Measurements from ENCODE around the gene PODXL.
"Not testable (repeated sequence)": the region's sequence is repeated elsewhere in the genome, so short reads cannot be mapped to it uniquely, and the experiment has no call there.

PODXL gene

DNA sequence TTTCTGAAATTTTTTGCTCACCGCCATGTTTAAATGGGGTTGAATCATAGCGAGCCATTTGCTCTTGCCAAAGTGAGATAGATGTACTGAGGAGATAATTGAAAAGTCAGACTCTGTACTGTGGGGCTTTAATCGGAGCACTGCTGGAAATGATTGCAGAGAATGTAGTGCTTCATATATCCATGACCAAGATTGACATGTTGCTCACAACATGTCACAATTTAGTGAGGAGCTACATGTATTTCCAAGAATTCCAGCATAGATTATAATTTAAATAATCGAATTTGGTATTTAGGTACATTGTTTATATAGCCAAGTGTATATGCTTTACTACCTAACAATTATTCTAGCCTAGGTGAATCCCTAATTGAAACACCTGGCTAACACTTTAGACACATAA, 66.5 kb downstream of the PODXL start:
- no peak for DNase-seq (ENCODE audit: low read depth)

DNA sequence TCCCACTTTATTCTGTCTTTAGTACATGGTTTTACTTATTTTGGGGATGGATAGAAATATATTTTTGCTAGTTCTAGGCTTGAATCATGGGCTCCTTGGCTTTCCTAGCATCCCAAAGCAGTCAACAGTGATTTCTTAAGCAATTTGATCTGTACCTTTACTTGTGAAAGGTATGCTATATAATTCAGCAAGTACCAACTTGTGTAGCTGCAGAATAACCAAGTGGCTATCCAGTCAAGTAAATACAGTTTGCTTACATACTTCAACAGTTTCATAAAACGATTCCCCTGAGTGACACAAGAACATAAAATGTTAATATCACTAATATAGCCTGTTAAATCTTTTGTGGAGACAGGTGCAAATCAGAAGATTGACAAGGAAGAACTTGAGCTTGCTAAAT, 67.2 kb downstream of the PODXL start:
- no peak for DNase-seq (ENCODE audit: low read depth)

DNA sequence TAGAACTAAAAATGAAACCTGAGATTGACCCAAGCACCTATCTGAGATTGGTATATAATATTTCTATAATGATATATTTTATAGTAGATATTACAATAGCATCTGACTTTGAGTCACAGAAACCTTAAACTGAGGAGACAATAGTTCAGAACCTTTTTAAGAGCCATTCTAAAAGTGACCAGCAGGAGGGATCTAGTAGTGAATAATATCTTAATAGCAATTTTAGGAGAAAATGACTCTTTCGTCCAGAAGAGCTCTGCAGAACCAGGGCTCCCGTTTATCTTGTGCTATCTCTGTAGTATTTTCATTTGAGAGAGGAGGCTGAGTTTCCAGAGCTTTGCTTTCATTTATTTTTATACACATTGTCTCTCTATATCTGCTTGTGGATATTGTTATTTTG, 68.1 kb downstream of the PODXL start:
- DNase-seq (ENCODE audit: low read depth), result no peak

DNA sequence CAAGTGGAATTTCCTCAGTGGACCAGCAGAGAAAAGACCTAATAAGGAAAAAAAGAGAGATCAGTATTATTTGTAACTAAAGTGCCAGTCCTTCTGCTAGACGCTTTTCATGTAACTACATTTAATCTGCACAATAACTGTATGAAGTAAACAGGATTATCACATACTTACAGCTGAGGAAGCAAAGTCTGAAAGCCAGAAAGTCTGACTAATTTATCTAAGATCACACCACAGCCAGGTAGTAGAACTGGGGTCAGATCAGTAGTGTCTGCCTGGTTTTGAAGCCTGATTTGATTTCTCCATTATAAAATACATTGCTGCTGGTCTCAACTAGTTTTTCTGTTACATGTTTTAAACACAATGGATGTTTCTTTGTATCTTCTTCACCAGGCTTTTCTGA, 69.2 kb downstream of the PODXL start:
- no peak for DNase-seq (ENCODE audit: low read depth)

DNA sequence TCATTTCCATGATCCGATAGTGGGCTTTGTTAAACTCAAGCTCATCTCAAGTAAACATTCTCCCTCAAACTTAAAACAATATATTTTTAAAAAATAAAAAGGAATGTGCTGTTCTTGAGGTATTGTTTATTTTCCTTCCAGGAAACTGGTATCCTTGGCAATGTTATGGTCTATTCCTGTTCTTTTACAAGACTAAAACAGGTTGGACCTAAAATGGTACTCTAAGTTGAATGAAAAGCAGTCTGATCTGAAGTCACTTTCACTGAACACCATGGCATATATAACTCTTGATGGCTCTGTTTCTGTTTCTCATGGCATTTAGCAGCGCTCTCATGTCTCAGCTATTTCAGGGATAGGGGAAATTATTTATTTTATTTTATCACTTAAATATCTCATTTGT, 70.1 kb downstream of the PODXL start:
- DNase-seq (ENCODE audit: low read depth), result no peak

DNA sequence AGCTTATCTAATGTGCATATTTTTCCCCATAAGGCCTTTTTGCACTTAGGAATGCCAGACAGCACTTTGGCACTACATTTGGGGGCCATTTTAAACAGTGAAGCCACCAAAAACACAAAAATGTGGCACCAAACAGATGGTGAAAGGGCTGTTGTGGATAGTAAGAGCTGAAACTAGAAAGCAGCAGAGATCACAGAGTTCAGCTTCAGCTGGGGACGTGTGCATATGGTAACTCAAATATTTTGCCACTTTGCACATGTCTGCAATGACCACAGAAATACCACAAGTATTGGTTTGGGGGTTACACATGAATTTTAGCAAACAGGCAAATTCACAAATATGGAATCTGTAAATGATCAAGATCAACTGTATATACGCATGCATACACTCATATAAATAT, 72.8 kb downstream of the PODXL start:
- no peak for DNase-seq (ENCODE audit: low read depth)

DNA sequence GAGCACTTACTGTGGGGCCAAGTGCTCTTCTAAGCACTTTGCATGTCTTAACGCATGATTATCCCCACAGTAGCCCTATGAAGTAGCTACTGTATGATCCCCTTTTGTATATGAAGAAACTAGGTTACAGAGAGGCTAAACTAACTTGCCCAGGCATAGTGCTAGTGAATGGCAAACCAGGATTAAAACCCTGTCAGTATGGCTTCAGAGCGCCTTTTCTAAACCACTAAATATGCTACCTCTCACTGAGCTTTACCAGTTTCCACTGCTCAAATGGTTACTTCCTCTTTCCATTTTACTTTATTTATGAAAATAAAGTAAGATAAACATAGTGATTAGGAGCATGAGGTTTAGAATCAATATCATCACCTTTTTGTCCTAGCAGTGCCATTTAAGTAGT, 73.6 kb downstream of the PODXL start:
- no peak for DNase-seq (ENCODE audit: low read depth)

DNA sequence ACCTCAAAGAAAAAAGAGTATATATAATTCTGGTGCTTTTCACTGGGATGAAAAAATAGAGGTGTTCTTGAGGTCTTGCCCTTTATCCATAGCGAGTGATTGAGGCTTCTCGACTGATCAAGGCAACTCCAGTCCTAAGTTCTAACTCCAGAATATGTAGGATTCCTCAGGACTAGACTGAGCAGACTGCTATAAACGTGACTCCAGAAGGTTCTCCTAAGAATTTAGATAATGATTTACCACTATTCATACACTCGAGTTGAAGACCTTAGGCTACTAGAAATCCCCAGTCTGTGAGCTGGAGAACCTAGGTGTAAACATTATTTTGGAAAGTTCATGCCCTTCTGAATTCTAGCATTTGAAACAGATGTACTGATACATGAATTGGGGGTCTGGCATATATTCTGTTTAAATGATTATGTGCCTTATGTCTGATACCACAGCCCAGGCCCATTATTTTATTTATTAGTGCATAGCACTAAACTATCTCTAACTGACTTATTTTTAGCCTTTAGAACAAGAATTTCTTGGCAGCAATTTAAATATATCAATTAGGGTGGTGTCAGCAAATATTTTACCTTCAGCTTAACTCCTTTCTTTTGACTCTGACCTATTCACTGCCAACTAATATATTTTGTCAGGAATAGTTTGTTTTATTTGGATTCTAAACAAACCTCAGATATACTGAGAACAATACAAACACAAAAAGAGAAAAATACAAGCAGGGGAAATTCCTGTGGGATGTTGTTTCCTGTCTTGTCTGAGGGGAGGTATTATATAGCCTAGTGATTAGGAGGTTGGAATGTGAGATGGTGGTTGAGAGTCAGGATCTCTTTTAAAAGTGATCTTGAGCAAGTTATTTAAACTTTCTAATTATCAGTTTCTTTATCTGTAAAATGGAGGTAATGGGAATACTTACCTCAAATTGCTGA, 75.8 kb downstream of the PODXL start:
- DNase-seq (ENCODE audit: low read depth), result peak; percentile 11

DNA sequence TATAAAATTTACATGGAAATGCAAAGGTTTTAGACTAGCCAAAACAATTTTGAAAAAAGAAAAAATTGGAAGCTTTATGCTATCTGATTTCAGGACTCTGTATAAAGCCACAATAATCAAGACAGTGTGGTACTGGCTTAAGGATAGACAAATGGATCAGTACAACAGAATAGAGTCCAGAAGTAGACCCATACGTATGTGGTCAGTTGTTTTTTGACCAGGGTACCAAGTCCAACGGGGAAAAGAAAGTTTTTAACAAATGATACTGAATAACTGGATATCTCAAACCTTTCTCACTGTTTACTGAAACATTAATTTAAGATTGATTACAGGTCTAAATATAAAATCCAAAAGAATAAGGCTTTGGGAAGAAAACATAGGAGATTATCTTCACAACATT, 79.7 kb downstream of the PODXL start:
- no peak for DNase-seq (ENCODE audit: low read depth)

DNA sequence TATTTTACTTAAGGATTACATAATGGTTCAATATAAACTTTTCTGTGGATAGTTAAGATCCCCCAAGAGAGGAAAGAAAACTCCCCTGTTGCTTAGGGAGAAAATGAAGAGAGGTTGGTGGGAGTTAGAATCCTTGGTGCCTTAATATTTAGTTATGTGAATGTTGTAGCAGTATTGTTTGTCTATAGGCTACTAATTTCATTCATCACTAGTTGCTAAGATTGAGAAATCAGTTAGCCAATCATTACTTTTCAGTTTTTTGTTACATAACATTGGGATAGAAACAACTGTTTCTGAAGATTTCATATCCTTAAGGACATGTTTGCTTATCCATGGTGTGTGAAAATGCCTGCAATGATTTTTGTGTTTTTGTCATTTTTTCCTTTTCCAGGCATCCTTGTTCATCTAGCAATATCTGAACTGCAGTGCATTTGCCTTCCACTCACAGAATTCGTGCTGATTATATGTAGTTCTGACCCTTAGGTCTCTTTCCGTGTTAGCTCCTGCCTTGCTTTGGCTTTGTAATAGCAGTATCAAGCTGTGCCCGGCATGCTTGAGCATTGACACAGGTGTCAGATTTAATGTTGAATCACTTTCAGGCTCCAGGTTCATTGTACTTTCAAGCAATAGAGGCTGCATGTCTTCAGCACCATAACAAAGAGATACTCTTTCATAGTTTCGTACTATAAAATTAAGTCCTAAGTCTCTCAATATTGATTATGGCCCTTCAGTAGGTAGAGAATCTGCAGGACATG, 85.0 kb downstream of the PODXL start:
- DNase-seq (ENCODE audit: low read depth), result no peak

DNA sequence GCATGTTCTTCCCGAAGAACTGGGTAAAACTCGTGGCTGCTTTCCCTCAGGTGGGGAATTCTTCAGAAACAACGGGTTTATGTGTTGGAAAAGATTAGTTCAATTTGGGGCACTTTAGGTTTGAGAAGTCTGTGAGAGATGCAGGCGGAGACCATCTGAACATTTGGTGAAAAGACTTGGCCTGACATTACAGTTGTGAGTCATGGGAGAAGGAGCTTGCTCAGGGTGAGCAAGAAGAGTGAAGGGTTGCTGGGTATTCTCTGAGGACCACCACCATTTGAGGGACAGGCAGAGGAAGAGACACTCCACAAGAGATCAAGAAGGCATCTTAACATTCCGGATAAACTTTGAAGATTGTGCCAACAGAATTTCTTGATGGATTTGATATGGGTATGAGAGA, 88.6 kb downstream of the PODXL start:
- DNase-seq (ENCODE audit: low read depth), result no peak

DNA sequence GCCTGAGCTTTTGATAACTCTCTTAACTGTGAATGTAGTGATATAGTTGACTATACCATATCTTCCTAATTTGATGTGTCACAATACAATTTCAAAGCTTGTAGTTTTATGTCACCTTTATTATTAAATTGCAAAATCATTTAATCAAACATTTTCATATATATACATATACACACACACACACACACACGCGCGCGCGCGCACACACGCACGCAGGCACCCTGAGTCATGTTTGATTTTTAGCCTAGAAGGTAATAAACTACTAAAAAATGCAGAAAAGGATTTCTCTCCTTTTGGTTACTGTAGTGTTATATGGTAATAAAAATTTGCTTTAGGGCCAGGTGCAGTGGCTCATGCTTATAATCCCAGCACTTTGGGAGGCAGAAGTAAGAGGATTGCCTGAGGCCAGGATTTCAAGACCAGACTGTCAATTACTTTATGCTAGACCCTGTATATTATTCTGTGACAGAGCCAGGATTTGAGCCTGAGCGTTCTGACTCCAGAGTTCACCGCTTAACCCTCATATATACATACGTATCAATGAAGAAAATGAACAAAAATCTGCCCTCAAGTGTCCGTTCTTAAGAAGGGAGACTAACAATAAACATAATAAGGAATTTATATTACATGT, 89.6 kb downstream of the PODXL start:
- DNase-seq (ENCODE audit: low read depth), result no peak

DNA sequence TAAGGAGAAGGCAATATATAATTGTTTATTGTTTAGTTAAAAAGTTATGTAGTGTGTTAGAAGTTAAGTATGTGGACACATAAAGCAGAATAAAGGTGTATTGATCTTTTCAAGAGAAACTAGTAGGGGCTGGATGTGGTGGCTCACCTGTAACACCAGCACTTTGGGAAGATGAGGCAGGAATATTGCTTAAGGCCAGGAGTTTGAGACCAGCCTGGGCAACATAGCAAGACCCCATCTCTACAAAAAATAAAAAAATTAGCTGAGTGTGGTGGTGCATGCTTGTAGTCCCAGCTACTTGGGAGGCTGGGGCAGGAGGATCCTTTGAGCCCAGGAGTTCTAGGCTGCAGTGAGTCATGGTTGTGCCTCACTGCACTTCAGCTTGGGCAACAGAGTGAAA, 93.7 kb downstream of the PODXL start:
- not testable (repeated sequence) for DNase-seq (ENCODE audit: low read depth)

DNA sequence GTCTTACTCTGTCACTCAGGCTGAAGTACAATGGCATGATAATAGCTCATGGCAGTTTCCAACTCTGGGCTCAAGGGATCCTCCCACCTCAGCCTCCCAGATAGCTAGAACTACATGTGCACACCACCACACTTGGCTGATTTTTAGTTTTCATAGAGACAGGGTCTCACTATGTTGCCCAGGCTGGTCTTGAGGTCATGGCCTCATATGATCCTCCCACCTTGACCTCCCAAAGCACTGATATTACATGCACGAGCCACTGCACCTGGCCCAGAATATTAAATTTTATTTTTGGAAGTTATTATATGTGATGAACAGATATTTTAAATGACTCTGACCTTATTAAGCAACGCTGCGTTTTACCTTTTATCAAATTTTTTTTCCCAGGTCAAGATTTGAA, 94.4 kb downstream of the PODXL start:
- DNase-seq (ENCODE audit: low read depth), result no peak

DNA sequence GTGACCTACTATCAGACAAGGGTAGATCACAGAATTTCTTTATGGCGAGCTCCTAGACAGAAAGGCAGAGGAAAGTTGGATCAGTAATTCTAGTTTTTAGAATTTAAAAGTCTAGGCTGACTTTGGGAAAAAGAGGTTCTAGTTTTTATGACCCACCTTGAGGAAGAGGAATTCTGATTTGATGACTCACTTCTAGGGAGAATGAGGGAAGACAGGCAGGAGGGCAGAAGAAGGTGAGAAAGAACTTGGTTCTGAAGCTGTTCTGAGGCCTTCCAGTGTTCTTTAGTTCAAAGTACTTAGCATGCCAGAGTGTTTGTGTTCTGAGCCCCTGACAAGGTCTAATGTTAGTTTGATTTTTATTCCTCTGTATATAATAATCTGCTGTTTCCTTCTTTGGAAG, 97.2 kb downstream of the PODXL start:
- DNase-seq (ENCODE audit: low read depth), result no peak

DNA sequence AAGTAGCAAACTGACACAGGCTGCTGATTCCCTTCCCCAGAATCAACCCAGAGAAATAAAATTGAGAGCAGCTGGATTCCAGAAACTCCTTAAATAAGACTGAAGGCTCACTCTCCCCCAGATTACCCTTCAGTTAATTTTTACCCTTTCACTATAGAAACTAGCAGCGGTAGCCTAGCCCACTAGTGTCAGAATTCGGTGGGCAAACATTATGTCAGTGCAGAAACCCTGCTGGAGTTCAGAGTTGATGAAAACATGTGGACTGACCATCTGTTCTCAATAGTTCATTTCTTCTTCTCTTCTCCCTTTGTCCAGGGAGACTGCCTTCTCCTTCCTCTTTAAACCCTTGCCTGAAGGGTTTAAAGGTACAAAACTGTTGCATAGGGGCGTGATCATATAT, 100.1 kb downstream of the PODXL start:
- no peak for DNase-seq (ENCODE audit: low read depth)

DNA sequence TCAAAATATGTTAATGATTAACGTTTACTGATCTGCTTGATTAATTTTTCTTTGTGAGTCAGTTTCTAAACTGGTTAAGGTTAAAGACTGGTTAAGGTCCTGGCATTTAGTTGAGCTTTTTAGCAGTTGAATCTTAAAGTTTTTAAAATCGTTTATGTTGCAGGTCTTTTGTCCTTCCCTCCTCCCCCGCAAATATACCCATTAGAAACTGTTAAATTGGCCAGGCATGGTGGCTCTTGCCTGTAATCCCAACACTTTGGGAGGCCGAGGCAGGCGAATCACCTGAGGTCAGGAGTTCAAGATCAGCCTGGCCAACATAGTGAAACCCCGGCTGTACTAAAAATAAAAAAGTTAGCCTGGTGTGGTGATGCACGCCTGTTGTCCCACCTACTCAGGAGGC, 100.9 kb downstream of the PODXL start:
- DNase-seq (ENCODE audit: low read depth), result no peak

DNA sequence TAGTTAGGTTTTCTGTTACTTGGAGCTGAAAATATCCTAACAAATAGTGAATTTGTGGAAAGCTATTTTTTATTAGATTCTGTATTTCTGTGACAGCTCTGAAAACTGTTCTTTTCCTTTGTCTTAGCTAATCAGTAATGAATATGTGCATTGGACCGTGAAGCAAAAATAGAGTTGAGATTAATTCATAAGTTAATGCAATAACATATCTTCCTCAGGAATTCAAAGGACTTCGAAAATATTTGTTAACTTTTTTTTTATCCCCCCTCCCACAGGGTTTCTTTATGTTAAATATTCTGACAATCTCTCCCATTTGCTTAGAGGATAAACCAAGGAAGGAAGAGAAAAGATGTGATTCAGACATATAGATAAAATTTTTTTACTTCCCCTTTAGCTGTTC, 101.4 kb downstream of the PODXL start:
- no peak for DNase-seq (ENCODE audit: low read depth)

DNA sequence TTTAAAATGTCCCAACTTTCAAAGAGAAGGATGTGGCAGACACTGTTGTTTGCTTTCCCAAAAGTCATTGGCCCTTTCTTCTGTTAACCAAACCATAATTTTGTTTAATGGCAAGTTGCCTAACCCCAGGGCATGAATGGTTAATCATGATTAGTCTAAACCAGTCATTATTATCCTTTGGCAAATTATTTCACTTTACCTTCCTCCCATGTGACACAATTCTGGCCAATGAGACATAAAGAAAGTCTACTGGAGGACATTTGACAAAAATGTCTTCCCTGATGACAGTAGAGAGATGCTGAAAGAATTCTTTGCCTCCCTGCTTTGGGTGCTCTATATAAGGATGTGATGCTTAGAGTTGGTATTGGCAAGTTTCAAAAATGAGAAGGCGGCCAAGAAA, 101.9 kb downstream of the PODXL start:
- no peak for DNase-seq (ENCODE audit: low read depth)

Data from fibroblast of gingiva (primary cell).